Loucy (cell line): ENCODE measurements around the gene EDC4.

Experiments used
- H2AFZ ChIP-seq: fragments of 200-600 bp; sonication (generic); 2 replicates; pipeline ENCODE4 v1.6.0; 2016; ENCODE audit warnings: antibody characterized with exemption, mild to moderate bottlenecking, low read length, moderate library complexity
- H3F3A ChIP-seq: fragments of 200-600 bp; 2 replicates; pipeline ENCODE4 v1.6.0; 2016; ENCODE audit warnings: antibody characterized with exemption, low read depth, mild to moderate bottlenecking
- H3K27me3 ChIP-seq: fragments of 200-600 bp; sonication (generic); 2 replicates; pipeline ENCODE4 v1.6.1; 2014; ENCODE audit warnings: low read length, mild to moderate bottlenecking; ENCODE audit not compliant: insufficient read depth, poor library complexity, severe bottlenecking
- H3K36me3 ChIP-seq: fragments of 200-600 bp; sonication (generic); 2 replicates; pipeline ENCODE4 v1.6.1; 2016; ENCODE audit warnings: low read length; ENCODE audit not compliant: insufficient read depth
- H3K4me1 ChIP-seq: fragments of 200-600 bp; sonication (generic); 2 replicates; pipeline ENCODE4 v1.5.1; 2014; ENCODE audit warnings: low read length, mild to moderate bottlenecking; ENCODE audit not compliant: insufficient read depth, poor library complexity, severe bottlenecking
- H3K4me2 ChIP-seq: fragments of 200-600 bp; sonication (generic); 2 replicates; pipeline ENCODE4 v1.6.0; 2014; ENCODE audit warnings: antibody characterized with exemption, low read length, low read depth, mild to moderate bottlenecking; ENCODE audit not compliant: poor library complexity, severe bottlenecking
- H3K4me3 ChIP-seq: fragments of 200-600 bp; sonication (generic); 2 replicates; pipeline ENCODE4 v1.5.1; 2014; ENCODE audit warnings: low read length, mild to moderate bottlenecking, mixed read lengths; ENCODE audit not compliant: poor library complexity, severe bottlenecking
- H3K79me2 ChIP-seq: fragments of 200-600 bp; sonication (generic); 2 replicates; pipeline ENCODE4 v1.6.1; 2014; ENCODE audit warnings: low read length; ENCODE audit not compliant: insufficient read depth
- H3K9ac ChIP-seq: fragments of 200-600 bp; sonication (generic); 2 replicates; pipeline ENCODE4 v1.6.0; 2014; ENCODE audit warnings: mild to moderate bottlenecking, low read depth, low read length, moderate library complexity; ENCODE audit not compliant: poor library complexity, severe bottlenecking
- H3K9me2 ChIP-seq: fragments of 200-600 bp; sonication (generic); replicated peaks from 2 replicates; pipeline ENCODE4 v1.6.1; 2016; ENCODE audit warnings: low read depth, low read length, mixed read lengths
- H3K9me3 ChIP-seq: fragments of 200-600 bp; sonication (generic); 2 replicates; pipeline ENCODE4 v1.6.1; 2014; ENCODE audit warnings: mild to moderate bottlenecking, antibody characterized with exemption, low read length, low read depth; ENCODE audit not compliant: insufficient read depth
- H4K20me1 ChIP-seq: fragments of 200-600 bp; sonication (generic); 2 replicates; pipeline ENCODE4 v1.6.0; 2014; ENCODE audit warnings: antibody characterized with exemption, low read length, mild to moderate bottlenecking; ENCODE audit not compliant: insufficient read depth, poor library complexity, severe bottlenecking
- CTCF ChIP-seq: fragments of 200-600 bp; sonication (generic); conservative IDR thresholded peaks from 2 replicates; pipeline ENCODE4 v1.5.1; 2014; ENCODE audit warnings: mild to moderate bottlenecking, antibody characterized with exemption, low read length
- EZH2phosphoT487 ChIP-seq: fragments of 200-600 bp; IDR thresholded peaks from 2 replicates; pipeline ENCODE4 v1.6.1; 2018; ENCODE audit warnings: antibody characterized with exemption, mild to moderate bottlenecking, moderate library complexity, borderline replicate concordance

Gene EDC4

GRCh38 chr16:67901734-67902133 lies 28.9 kb downstream of the EDC4 start:
- Histone ChIP-seq H3K9me3 (no peaks in the 10 kb centered on the region), H3F3A (no peaks in the 10 kb centered on the region), H3K27me3 (no peaks in the 10 kb centered on the region), H4K20me1 (no peaks in the 10 kb centered on the region), H2AFZ (no peak overlapping the region), H3K4me3 (no peak overlapping the region), H3K79me2 (peaks cover 18% of the 10 kb centered on the region), H3K36me3 (no peaks in the 10 kb centered on the region), H3K4me2 (no peak overlapping the region), H3K4me1 (no peaks in the 10 kb centered on the region), H3K9ac (no peak overlapping the region), H3K9me2 (no peaks in the 10 kb centered on the region)
- TF ChIP-seq EZH2phosphoT487, result no peak
- TF ChIP-seq CTCF, result no peak

GRCh38 chr16:67902831-67903230 lies 30.0 kb downstream of the EDC4 start:
- no peak overlapping the region for H3K4me3 ChIP-seq
- H3K79me2 ChIP-seq, result peaks cover 9% of the 10 kb centered on the region; the same call in 1 of the 2 replicates
- no peaks in the 10 kb centered on the region for H3K27me3 ChIP-seq
- H3K9ac ChIP-seq, result no peak overlapping the region
- H4K20me1 ChIP-seq, result no peaks in the 10 kb centered on the region
- no peaks in the 10 kb centered on the region for H3F3A ChIP-seq
- no peak overlapping the region for H2AFZ ChIP-seq
- H3K4me2 ChIP-seq, result no peak overlapping the region
- H3K4me1 ChIP-seq, result no peaks in the 10 kb centered on the region
- TF ChIP-seq CTCF (no peak), EZH2phosphoT487 (no peak)
- no peaks in the 10 kb centered on the region for H3K9me2 ChIP-seq
- no peaks in the 10 kb centered on the region for H3K9me3 ChIP-seq
- H3K36me3 ChIP-seq, result no peaks in the 10 kb centered on the region

GRCh38 chr16:67907397-67908180 lies 34.7 kb downstream of the EDC4 start:
- Histone ChIP-seq H3F3A (no peaks in the 10 kb centered on the region), H3K4me1 (peaks cover 10% of the 10 kb centered on the region), H3K9me2 (no peaks in the 10 kb centered on the region), H3K27me3 (no peaks in the 10 kb centered on the region), H3K36me3 (peaks cover 5% of the 10 kb centered on the region; the same call in 1 of the 2 replicates), H3K9me3 (no peaks in the 10 kb centered on the region), H2AFZ (no peak overlapping the region), H3K79me2 (no peaks in the 10 kb centered on the region), H3K9ac (no peak overlapping the region), H4K20me1 (no peaks in the 10 kb centered on the region), H3K4me3 (no peak overlapping the region), H3K4me2 (no peak overlapping the region)
- no peak for TF ChIP-seq CTCF
- no peak for TF ChIP-seq EZH2phosphoT487
